GM19397 (cell line): Measurements from ENCODE around the gene CRELD1.
A peak's percentile ranks its signal among the peaks of the same experiment; 100 is the strongest.

Experiments used
- ATAC-seq: cut with Tn5 transposase; IDR thresholded peaks from one replicate; pipeline ENCODE4 v1.9.1; 2021; ENCODE audit warnings: mild to moderate bottlenecking, moderate library complexity; ENCODE audit not compliant: unreplicated experiment

Gene CRELD1

DNA sequence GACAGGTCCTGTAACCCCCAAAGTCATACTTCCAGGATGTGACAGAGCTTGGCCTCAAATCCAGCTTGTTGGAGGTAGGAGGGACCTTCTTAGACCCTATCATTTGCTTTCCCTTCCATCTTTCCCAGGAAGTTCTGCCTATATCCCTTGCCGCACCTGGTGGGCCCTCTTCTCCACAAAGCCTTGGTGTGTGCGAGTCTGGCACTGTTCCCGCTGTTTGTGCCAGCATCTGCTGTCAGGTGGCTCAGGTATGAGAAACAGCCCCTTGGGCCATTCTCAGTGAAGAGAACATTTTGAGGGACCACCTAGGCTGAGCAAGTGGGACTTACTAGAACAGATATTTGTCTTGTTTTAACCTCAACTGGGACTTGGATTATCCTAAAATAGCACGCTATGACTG lies 29.7 kb upstream of the CRELD1 start:
- no peak for ATAC-seq

DNA sequence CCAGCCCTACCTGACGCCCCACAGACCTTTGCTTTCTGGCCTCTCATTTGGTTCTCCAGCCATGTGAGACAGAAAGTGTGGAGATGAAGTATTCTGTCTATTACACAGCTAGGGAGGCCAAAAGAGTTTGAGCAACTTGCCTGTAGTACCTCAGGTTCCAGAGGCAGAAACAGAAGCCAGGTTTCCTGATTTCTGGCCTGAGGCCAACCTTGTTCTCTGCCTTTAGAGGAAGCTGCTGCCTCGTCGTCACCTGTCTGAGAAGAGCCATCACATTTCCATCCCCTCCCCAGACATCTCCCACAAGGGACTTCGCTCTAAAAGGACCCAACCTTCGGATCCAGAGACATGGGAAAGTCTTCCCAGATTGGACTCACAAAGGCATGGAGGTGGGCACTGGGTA lies 27.2 kb upstream of the CRELD1 start:
- ATAC-seq: no peak

DNA sequence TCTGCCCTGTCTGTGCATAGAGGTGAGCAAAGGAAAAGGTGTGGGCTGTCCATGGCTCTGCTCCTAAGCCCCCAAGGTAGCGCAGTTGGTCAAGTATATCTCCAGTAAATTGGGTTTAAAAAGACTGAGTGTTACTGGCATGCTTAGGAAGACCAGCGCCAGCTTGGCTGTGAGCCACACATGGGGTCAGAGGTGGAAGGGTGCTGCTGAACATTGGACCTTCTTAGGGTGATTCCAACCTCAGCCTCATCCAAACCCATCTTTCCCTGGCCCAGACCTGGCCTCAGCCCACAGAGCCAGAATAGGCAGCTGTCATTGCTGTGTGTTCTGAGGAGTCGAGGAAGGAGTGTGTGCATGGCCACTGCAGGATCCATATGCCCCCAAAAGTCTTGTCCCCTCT lies 25.3 kb upstream of the CRELD1 start:
- no peak for ATAC-seq

- ATAC-seq: no peak
Measured at GRCh38 chr3:9909221-9910013, 24.2 kb upstream of the CRELD1 start.

GRCh38 chr3:9911863-9912262 lies 21.8 kb upstream of the CRELD1 start:
- no peak for ATAC-seq

DNA sequence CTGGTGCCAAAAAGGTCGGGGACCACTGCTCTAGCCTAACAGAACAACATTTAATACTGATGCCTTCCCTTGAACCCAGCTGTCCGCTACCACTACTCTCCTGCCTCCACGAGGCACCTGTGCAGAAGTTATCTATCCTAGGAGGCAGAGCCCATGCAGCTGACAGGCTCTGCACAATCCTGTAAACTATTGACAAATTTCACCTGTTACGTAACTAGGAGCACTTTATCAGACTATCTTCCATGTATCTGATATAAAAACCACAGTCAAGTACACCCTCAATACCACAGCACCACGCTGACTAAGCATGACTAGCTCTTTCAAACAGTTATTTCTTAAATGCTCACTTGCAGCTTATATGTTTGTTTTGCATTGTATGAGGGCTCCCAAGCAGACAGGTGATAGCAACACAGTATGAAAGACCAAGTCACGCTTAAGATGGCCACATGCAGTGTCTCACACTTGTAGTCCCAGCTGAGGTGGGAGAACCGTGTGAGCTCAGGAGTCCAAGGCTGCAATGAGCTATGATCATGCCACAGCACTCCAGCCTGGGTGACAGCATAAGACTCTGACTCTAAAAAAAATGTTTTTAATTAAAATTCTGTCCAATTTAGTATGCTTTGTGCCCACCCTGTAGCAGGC lies 21.2 kb upstream of the CRELD1 start:
- no peak for ATAC-seq

- ATAC-seq: no peak
Measured at GRCh38 chr3:9913601-9914000, 20.0 kb upstream of the CRELD1 start.

DNA sequence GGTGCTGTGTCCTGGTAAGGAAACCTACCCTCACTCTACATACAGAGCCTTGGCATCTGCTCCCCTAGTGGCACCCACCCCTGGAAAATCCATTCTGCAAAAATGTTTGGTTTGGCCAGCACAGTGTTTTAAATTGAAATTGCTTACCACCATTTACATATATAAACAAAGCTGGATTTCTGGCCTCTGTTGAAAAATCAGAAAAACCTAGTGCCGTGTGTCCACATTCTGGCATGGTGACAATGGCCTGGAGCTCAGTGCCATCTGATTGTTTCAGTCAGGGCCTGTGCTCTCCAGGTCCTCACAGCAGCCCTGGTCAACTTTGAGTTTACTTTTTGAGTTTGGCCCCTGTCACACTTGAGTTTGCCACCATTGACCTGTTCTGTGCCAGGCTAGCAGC lies 19.6 kb upstream of the CRELD1 start:
- ATAC-seq: no peak

DNA sequence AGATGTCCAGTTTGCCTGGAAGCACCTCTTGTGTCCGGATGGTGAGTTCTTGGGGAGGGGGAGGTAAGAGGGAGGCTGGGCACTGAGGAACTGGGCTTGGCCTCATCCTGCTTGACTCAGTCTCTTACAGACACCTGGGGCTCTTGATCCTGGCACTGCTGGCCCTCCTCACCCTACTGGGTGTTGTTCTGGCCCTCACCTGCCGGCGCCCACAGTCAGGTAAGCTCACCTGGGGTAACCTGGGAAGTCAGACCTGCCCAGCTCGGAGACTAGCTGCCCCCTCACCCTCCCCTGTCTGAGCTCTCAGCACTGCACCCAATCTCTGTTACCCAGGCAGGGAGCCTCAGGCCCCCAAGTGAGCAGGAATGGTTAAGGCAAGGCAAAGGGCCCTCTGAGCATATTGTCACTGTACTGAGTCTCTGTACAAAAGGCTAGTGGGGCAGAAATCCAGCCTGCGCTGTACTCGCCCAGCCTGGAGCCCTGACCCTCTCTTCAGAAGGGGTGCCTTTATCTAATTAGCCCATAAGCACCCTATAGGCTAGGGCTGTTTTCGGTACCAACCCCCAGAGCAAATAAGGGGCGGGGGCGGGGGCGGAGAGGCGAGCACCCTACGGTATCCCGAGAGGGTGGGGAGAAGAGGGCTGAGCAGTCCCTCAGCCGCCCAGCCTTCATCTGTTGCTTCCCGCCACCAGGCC lies 18.9 kb upstream of the CRELD1 start:
- no peak for ATAC-seq

DNA sequence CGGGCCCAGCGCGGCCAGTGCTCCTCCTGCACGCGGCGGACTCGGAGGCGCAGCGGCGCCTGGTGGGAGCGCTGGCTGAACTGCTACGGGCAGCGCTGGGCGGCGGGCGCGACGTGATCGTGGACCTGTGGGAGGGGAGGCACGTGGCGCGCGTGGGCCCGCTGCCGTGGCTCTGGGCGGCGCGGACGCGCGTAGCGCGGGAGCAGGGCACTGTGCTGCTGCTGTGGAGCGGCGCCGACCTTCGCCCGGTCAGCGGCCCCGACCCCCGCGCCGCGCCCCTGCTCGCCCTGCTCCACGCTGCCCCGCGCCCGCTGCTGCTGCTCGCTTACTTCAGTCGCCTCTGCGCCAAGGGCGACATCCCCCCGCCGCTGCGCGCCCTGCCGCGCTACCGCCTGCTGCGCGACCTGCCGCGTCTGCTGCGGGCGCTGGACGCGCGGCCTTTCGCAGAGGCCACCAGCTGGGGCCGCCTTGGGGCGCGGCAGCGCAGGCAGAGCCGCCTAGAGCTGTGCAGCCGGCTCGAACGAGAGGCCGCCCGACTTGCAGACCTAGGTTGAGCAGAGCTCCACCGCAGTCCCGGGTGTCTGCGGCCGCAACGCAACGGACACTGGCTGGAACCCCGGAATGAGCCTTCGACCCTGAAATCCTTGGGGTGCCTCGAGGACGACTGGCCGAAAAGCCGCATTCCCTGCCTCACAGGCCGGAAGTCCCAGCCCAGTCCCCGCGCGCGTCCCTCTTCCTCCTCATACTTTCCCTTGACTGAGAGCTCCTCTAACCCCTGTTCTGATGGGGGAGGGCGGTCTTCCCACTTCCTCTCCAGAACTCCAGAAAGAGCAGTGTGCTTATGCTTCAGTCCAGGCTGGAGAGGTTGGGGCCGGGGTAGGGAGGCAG lies 18.1 kb upstream of the CRELD1 start:
- peak; percentile 45 for ATAC-seq

- ATAC-seq: no peak
Measured at GRCh38 chr3:9916346-9916733, 17.3 kb upstream of the CRELD1 start.

DNA sequence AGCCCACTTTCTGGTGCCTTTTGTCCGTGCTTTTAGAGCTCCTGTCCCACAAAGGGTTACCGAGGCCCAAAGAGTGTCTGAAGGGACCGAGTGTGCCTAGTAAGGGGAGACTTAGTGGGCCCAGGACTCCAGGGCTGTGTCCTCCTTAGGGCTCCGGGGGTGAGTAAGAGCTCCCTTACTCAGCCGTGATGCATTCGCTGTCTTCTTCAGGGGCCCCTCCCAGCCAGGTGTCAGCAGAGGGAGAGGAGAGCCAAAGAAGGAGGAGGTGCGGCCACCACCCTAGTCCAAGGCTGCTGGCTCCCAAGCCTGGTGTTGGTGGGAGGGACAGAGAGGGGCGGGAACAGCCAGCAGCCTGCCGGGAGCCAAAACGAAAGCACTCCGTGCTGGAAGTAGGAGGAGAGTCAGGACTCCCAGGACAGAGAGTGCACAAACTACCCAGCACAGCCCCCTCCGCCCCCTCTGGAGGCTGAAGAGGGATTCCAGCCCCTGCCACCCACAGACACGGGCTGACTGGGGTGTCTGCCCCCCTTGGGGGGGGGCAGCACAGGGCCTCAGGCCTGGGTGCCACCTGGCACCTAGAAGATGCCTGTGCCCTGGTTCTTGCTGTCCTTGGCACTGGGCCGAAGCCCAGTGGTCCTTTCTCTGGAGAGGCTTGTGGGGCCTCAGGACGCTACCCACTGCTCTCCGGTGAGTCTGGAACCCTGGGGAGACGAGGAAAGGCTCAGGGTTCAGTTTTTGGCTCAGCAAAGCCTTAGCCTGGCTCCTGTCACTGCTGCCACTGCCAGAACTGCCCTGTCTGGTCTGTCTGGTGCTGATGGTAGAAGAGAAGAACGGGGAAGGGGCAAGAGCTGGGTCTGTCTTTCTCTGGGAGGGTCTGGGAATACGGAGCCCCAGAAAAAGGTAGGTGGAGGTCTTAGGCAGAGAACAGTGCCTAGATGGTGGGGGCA lies 16.6 kb upstream of the CRELD1 start, which contains the start of gene IL17RC:
IL17RC (plus strand) TSS at position 365 of the 947 bp plus-strand sequence; CDS start at position 583, 218 bp downstream.
- no peak for ATAC-seq

- ATAC-seq: no peak
Measured at GRCh38 chr3:9917820-9918219, 15.8 kb upstream of the CRELD1 start.

- ATAC-seq: no peak
Measured at GRCh38 chr3:9918261-9919038, 15.2 kb upstream of the CRELD1 start.

DNA sequence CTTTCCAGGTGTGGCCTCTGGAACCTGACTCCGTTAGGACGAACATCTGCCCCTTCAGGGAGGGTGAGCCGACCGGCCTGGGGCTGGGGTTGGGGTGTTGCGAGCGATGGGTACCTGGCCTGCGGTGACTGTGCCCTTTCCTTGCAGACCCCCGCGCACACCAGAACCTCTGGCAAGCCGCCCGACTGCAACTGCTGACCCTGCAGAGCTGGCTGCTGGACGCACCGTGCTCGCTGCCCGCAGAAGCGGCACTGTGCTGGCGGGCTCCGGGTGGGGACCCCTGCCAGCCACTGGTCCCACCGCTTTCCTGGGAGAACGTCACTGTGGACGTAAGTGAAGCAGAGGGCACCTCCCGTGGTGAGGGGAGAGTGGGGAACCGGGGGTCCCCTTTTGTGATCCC lies 5.5 kb upstream of the CRELD1 start:
- ATAC-seq: no peak

- no peak for ATAC-seq
Measured at GRCh38 chr3:9930804-9931418, 2.7 kb upstream of the CRELD1 start.

- no peak for ATAC-seq
Measured at GRCh38 chr3:9932535-9932842, 1.1 kb upstream of the CRELD1 start.

GRCh38 chr3:9932843-9933560 lies 632 bp upstream of the CRELD1 start:
- peak; percentile 66 for ATAC-seq
